PC-9 (cell line): ENCODE measurements around the gene GTF2IRD1. TPM values are rescaled to one million over a fixed set of nuclear protein-coding genes. Genes with fewer than 3 reads are reported as not detected.
"Not testable (repeated sequence)": the region's sequence is repeated elsewhere in the genome, so short reads cannot be mapped to it uniquely, and the experiment has no call there.

Experiments
- BruUV-seq: library from RNA; stranded (reverse); fragments of 400-500 nt; replicated peaks from 2 replicates; lab custom pipeline; 2021; lab: Mats Ljungman, UMichigan
- CTCF ChIA-PET: fragments of 300-600 bp; sonication (Branson Sonifier 250); formaldehyde crosslinking; loops from one replicate; lab custom pipeline; 2022; ENCODE audit warnings: antibody characterized with exemption; lab: Charles Lee
- POLR2A ChIA-PET: fragments of 300-600 bp; sonication (Branson Sonifier 250); formaldehyde crosslinking; loops from one replicate; lab custom pipeline; 2022; ENCODE audit warnings: antibody characterized with exemption; ENCODE audit not compliant: unreplicated experiment; lab: Charles Lee
- DNase-seq, 2 experiments: peaks; one replicate each; pipeline versions ENCODE4 v3.0.0 to v3.0.0-alpha.2; 2015 to 2022; ENCODE audit warnings: mixed read lengths in 1 of 2
- H2AFZ ChIP-seq: fragments of 200-600 bp; sonication (generic); 2 replicates; pipeline ENCODE4 v1.8.1; 2017; ENCODE audit warnings: antibody characterized with exemption
- H3F3A ChIP-seq: fragments of 200-600 bp; sonication (generic); 2 replicates; pipeline ENCODE4 v1.8.1; 2017; ENCODE audit warnings: antibody characterized with exemption, mild to moderate bottlenecking, low read depth; ENCODE audit not compliant: insufficient read depth
- H3K27ac ChIP-seq: fragments of 200-600 bp; sonication (generic); 2 replicates; pipeline ENCODE4 v1.6.1; 2016; ENCODE audit warnings: mixed run types
- H3K27me3 ChIP-seq: fragments of 200-600 bp; sonication (generic); 2 replicates; pipeline ENCODE4 v1.6.1; 2016; ENCODE audit warnings: low read depth, mixed run types; ENCODE audit not compliant: insufficient read depth
- H3K36me3 ChIP-seq: fragments of 200-600 bp; sonication (generic); 2 replicates; pipeline ENCODE4 v1.6.1; 2016; ENCODE audit warnings: low read depth, mixed run types
- H3K4me1 ChIP-seq: fragments of 200-600 bp; sonication (generic); replicated peaks from 2 replicates; pipeline ENCODE4 v1.6.1; 2016; ENCODE audit warnings: mixed run types; ENCODE audit not compliant: insufficient read depth
- H3K4me2 ChIP-seq: fragments of 200-600 bp; sonication (generic); 2 replicates; pipeline ENCODE4 v1.6.1; 2017; ENCODE audit warnings: mixed run types
- H3K4me3 ChIP-seq: fragments of 200-600 bp; sonication (generic); 2 replicates; pipeline ENCODE4 v1.6.1; 2016; ENCODE audit warnings: mixed run types
- H3K79me2 ChIP-seq: fragments of 200-600 bp; sonication (generic); 2 replicates; pipeline ENCODE4 v1.6.1; 2017; ENCODE audit warnings: low read depth, mixed run types
- H3K9me2 ChIP-seq: fragments of 200-600 bp; sonication (generic); 2 replicates; pipeline ENCODE4 v1.8.1; 2017; ENCODE audit warnings: mild to moderate bottlenecking; ENCODE audit not compliant: insufficient read depth
- H3K9me3 ChIP-seq: fragments of 200-600 bp; sonication (generic); 2 replicates; pipeline ENCODE4 v1.8.1; 2016; ENCODE audit warnings: low read depth; ENCODE audit not compliant: insufficient read depth
- H4K20me1 ChIP-seq: fragments of 200-600 bp; sonication (generic); 2 replicates; pipeline ENCODE4 v1.8.1; 2017; ENCODE audit not compliant: insufficient read depth
- CTCF ChIP-seq: fragments of 200-600 bp; sonication (generic); conservative IDR thresholded peaks from 2 replicates; pipeline ENCODE4 v1.6.1; 2017; ENCODE audit warnings: mixed run types, antibody characterized with exemption, mild to moderate bottlenecking, moderate library complexity
- EZH2 ChIP-seq: fragments of 200-600 bp; sonication (generic); IDR thresholded peaks from 2 replicates; pipeline ENCODE4 v1.8.0; 2017; ENCODE audit warnings: antibody characterized with exemption, low read depth
- intact Hi-C: fragments of 100-400 bp; cut with micrococcal nuclease; formaldehyde crosslinking; loops from one replicate; pipeline ENCODE4 v1.10.0; 2022; ENCODE audit not compliant: unreplicated experiment
- total RNA-seq: library from RNA; stranded (reverse); gene quantifications from 2 replicates; pipeline ENCODE4 v1.2.3, GENCODE V29; 2021

GTF2IRD1 gene
- total RNA-seq, 1 experiment from 2014 or later, result 46.7 TPM

DNA sequence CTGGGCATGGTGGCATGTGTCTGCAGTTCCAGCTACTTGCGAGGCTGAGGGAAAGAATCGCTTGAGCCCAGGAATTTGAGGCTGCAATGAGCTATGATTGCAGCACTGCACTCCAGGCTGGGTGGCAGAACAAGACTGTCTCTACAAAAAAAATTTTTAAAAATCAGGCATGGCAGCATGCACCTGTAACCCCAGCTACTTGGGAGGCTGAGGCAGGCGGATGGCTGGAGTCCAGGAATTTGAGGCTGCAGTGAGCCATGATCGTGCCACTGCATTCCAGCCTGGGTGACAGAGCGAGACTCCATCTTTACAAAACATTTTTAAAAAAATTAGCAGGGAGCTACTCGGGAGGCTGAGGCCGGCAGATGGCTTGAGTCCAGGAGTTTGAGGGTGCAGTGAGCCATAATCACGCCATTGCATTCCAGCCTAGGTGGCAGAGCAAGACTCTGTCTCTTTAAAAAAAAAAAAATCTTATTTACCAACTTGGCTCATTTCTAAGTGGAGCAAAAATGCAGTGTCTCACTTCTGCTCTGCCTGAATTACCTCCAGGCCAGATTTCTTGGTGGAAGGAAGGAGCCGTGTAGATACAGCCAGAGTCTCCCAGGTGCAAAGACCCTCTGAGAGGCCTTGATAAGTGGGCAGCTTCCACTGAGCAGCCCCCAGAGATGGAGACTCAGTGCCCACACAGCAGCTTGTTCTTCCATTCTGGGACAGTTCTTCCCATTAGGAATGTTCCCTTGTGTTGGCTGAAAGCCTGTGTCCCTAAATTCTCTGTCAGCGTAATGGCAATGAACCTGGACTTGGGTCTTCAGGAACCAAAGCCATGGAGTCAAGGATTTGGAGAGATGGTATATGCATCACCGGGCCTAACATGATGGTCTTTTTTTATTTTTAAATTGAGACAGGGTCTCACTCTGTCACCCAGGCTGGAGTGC is 30.0 kb downstream of the GTF2IRD1 start:
- no peaks in the 10 kb centered on the region for H4K20me1 ChIP-seq
- intact Hi-C loops, result loop anchor here (2.0 kb wide), 1 partner anchor 31 kb away; the partner anchor contains the start of gene GTF2IRD1
- no peaks in the 10 kb centered on the region for H3K9me3 ChIP-seq
- peak overlapping the region; percentile 81 for H3K27ac ChIP-seq
- ChIA-PET CTCF (interaction anchor here (0.6 to 0.9 kb wide), 3 partner anchors 78 to 83 kb away, joined by 3 read pairs; no protein-coding TSS in a partner anchor), POLR2A (interaction anchor here (0.6 to 0.8 kb wide), 3 partner anchors 52 to 229 kb away, joined by 4 to 15 read pairs (median 4); no protein-coding TSS in a partner anchor)
- peaks cover 60% of the 10 kb centered on the region for H3K4me1 ChIP-seq
- peaks cover 38% of the 10 kb centered on the region for H3K79me2 ChIP-seq
- no peak overlapping the region for H2AFZ ChIP-seq
- TF ChIP-seq EZH2, result no peak
- TF ChIP-seq CTCF, result no peak
- H3K36me3 ChIP-seq, result no peaks in the 10 kb centered on the region
- peak; percentile 63 to 86 for DNase-seq
- H3K4me2 ChIP-seq, result peak overlapping the region; percentile 75
- no peaks in the 10 kb centered on the region for H3K9me2 ChIP-seq
- no peak overlapping the region for H3K4me3 ChIP-seq
- peaks cover 33% of the 10 kb centered on the region; the same call in 1 of the 2 replicates for H3F3A ChIP-seq
- TSS peak; percentile 31 for BruUV-seq
- no peaks in the 10 kb centered on the region for H3K27me3 ChIP-seq

GRCh38 chr7:74485611-74486010 is 31.9 kb downstream of the GTF2IRD1 start:
- peaks cover 31% of the 10 kb centered on the region; the same call in 1 of the 2 replicates for H3F3A ChIP-seq
- no peaks in the 10 kb centered on the region for H4K20me1 ChIP-seq
- TF ChIP-seq CTCF, result no peak
- POLR2A ChIA-PET, result no interaction called here
- H3K27ac ChIP-seq, result no peak overlapping the region
- no peak overlapping the region for H3K4me3 ChIP-seq
- H3K9me2 ChIP-seq, result no peaks in the 10 kb centered on the region
- H3K36me3 ChIP-seq, result no peaks in the 10 kb centered on the region
- H3K4me2 ChIP-seq, result no peak overlapping the region
- H3K9me3 ChIP-seq, result no peaks in the 10 kb centered on the region
- peaks cover 43% of the 10 kb centered on the region for H3K4me1 ChIP-seq
- CTCF ChIA-PET, result no interaction called here
- no TSS peak for BruUV-seq
- intact Hi-C loops, result no loop called here
- H2AFZ ChIP-seq, result no peak overlapping the region
- DNase-seq, result no peak
- peaks cover 27% of the 10 kb centered on the region for H3K79me2 ChIP-seq
- H3K27me3 ChIP-seq, result no peaks in the 10 kb centered on the region

DNA sequence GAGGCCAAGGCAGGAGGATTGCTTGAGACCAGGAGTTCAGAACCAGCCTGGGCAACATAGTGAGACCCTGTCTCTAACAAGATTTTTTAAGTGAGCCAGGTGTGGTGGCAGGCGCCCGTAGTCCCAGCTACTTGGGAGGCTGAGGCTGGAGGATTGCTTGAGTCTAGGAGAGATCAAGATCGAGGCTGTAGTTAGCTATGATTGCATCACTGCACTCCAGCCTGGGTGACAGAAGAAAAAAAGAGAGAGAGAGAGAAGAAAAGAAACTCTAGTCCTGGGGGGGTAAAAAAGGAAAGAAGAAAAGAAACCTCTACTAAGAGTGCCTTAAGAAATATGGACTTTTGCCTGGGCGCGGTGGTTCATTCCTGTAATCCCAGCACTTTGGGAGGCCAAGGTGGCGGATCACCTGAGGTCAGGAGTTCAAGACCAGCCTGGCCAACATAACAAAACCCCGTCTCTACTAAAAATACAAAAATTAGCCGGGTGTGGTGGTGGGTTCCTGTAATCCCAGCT is 34.9 kb downstream of the GTF2IRD1 start:
- H3K4me3 ChIP-seq, H3K4me2 ChIP-seq, H4K20me1 ChIP-seq, BruUV-seq, H3K9me3 ChIP-seq, H3K27ac ChIP-seq, DNase-seq, H3K9me2 ChIP-seq, H2AFZ ChIP-seq, CTCF ChIA-PET, H3K36me3 ChIP-seq, H3K27me3 ChIP-seq, intact Hi-C loops: not testable (repeated sequence)
- Histone ChIP-seq H3K79me2 (peaks cover 25% of the 10 kb centered on the region), H3F3A (peaks cover 10% of the 10 kb centered on the region; the same call in 1 of the 2 replicates), H3K4me1 (peaks cover 13% of the 10 kb centered on the region)
- POLR2A ChIA-PET, result interaction anchor here (0.6 kb wide), 1 partner anchor 969 kb away, joined by 5 read pairs; no protein-coding TSS in a partner anchor
